Endothelial cell of umbilical vein (primary cell): ENCODE results near the gene PGGHG. TPM values are rescaled to one million over a fixed set of nuclear protein-coding genes. Genes with fewer than 3 reads are reported as not detected.
"Not testable (repeated sequence)": the region's sequence is repeated elsewhere in the genome, so short reads cannot be mapped to it uniquely, and the experiment has no call there.

Experiments used
- BruUV-seq: library from RNA; stranded (reverse); fragments of 400-500 nt; replicated peaks from 2 replicates; lab custom pipeline; 2021; lab: Mats Ljungman, UMichigan
- CTCF ChIA-PET: fragments of 300-600, 350-600 bp; sonication (Branson Sonifier 250); formaldehyde crosslinking; loops from one replicate; lab custom pipeline; 2021; ENCODE audit warnings: antibody characterized with exemption, inconsistent platforms; lab: Charles Lee
- POLR2A ChIA-PET: fragments of 300-600, 350-600 bp; sonication (Branson Sonifier 250); formaldehyde crosslinking; loops from one replicate; lab custom pipeline; 2021; ENCODE audit warnings: antibody characterized with exemption, inconsistent platforms; lab: Charles Lee
- DNase-seq: peaks from one replicate; pipeline ENCODE4 v3.0.0-alpha.2; 2011; ENCODE audit warnings: low read depth, low spot score
- FAIRE-seq: peaks from 2 replicates; lab custom pipeline; 2011; peaks lifted over from hg19 to GRCh38; lab: Jason Lieb, UNC
- H2AFZ ChIP-seq: 2 replicates; pipeline ENCODE4 v1.6.0; 2012; ENCODE audit warnings: low read depth, low read length, control low read depth, inconsistent platforms
- H3K27ac ChIP-seq: 2 replicates; pipeline ENCODE4 v1.5.1; 2011; ENCODE audit warnings: low read depth, mild to moderate bottlenecking, control low read depth, low read length, moderate library complexity; ENCODE audit not compliant: insufficient read depth
- H3K27me3 ChIP-seq, 2 experiments: 2 replicates each; pipeline versions ENCODE4 v1.6.0 to v1.6.1; 2011; ENCODE audit warnings: low read length in 2 of 2, mixed read lengths in 1 of 2; ENCODE audit not compliant: control insufficient read depth in 2 of 2, insufficient read depth in 2 of 2
- H3K36me3 ChIP-seq, 2 experiments: 2 replicates in 1 of 2; 3 replicates in 1 of 2; pipeline ENCODE4 v1.5.1; 2011; ENCODE audit warnings: low read length in 2 of 2, mild to moderate bottlenecking in 1 of 2, moderate library complexity in 1 of 2; ENCODE audit not compliant: control insufficient read depth in 2 of 2, insufficient read depth in 2 of 2; ENCODE audit errors: extremely low read depth in 1 of 2
- H3K4me1 ChIP-seq: 3 replicates; pipeline ENCODE4 v1.5.1; 2011; ENCODE audit warnings: mild to moderate bottlenecking, low read length; ENCODE audit not compliant: control insufficient read depth, insufficient read depth; ENCODE audit errors: extremely low read depth
- H3K4me2 ChIP-seq: 2 replicates; pipeline ENCODE4 v1.6.1; 2011; ENCODE audit warnings: low read length, control low read depth, mixed read lengths; ENCODE audit not compliant: insufficient read depth
- H3K4me3 ChIP-seq, 3 experiments: fragments of 200-600 bp in 1 of 3; sonication (generic), shearing (Covaris generic) in 1 of 3; replicated peaks in 1 of 3; 2 replicates each; pipeline ENCODE4 v1.5.1; 2011 to 2016; ENCODE audit warnings: control low read depth in 3 of 3, low read length in 3 of 3, mild to moderate bottlenecking in 2 of 3, inconsistent platforms in 1 of 3, low read depth in 1 of 3, moderate library complexity in 1 of 3; ENCODE audit not compliant: insufficient read depth in 1 of 3
- H3K79me2 ChIP-seq: 2 replicates; pipeline ENCODE4 v1.6.0; 2012; ENCODE audit warnings: low read length, inconsistent platforms; ENCODE audit not compliant: control insufficient read depth, insufficient read depth
- H3K9ac ChIP-seq: replicated peaks from 2 replicates; pipeline ENCODE3; 2011; ENCODE audit warnings: low read length, control low read depth; ENCODE audit not compliant: insufficient read depth; ENCODE audit errors: extremely low read depth
- H3K9me1 ChIP-seq: replicated peaks from 3 replicates; pipeline ENCODE4 v1.6.0; 2011; ENCODE audit warnings: mild to moderate bottlenecking, low read length; ENCODE audit not compliant: control insufficient read depth, insufficient read depth; ENCODE audit errors: extremely low read depth
- H3K9me3 ChIP-seq: replicated peaks from 2 replicates; pipeline ENCODE4 v1.5.1; 2012; ENCODE audit warnings: low read length, inconsistent platforms; ENCODE audit not compliant: control insufficient read depth, insufficient read depth
- H4K20me1 ChIP-seq: replicated peaks from 2 replicates; pipeline ENCODE3; 2011; ENCODE audit warnings: mild to moderate bottlenecking, low read length; ENCODE audit not compliant: control insufficient read depth, insufficient read depth; ENCODE audit errors: extremely low read depth
- CTCF ChIP-seq, 2 donors: IDR thresholded peaks; 1 replicate in 1 of 2; 2 replicates in 1 of 2; pipeline ENCODE4 v1.5.1; 2011; ENCODE audit warnings: low read length in 2 of 2, mild to moderate bottlenecking in 2 of 2, moderate library complexity in 2 of 2, control low read depth in 1 of 2, inconsistent platforms in 1 of 2, low read depth in 1 of 2; ENCODE audit not compliant: insufficient read depth in 1 of 2; ENCODE audit errors: extremely low read depth in 1 of 2
- EZH2 ChIP-seq: IDR thresholded peaks from 2 replicates; pipeline ENCODE4 v1.6.1; 2012; ENCODE audit warnings: borderline replicate concordance, low read depth, mild to moderate bottlenecking, moderate library complexity, low read length, inconsistent platforms; ENCODE audit not compliant: severe bottlenecking
- FOS ChIP-seq: IDR thresholded peaks from 2 replicates; pipeline ENCODE4 v1.6.1; 2011; ENCODE audit warnings: mild to moderate bottlenecking, low read length, moderate library complexity, borderline replicate concordance; ENCODE audit not compliant: insufficient read depth
- GATA2 ChIP-seq: IDR thresholded peaks from 2 replicates; pipeline ENCODE4 v1.7.0; 2011; ENCODE audit warnings: low read depth, mild to moderate bottlenecking, moderate library complexity, mixed read lengths, low read length; ENCODE audit not compliant: insufficient read length, insufficient read depth
- JUN ChIP-seq: IDR thresholded peaks from 2 replicates; pipeline ENCODE4 v1.6.1; 2011; ENCODE audit warnings: borderline replicate concordance, low read depth; ENCODE audit not compliant: insufficient read length, insufficient read depth
- MAX ChIP-seq: IDR thresholded peaks from 2 replicates; pipeline ENCODE4 v1.6.1; 2011; ENCODE audit not compliant: insufficient read depth, insufficient read length
- MYC ChIP-seq: IDR thresholded peaks from one replicate; pipeline ENCODE4 v1.6.1; 2011; ENCODE audit warnings: mild to moderate bottlenecking, low read depth, low read length
- POLR2A ChIP-seq: IDR thresholded peaks from 2 replicates; pipeline ENCODE4 v1.6.1; 2012; ENCODE audit warnings: low read depth, mild to moderate bottlenecking, control low read depth, low read length
- POLR2AphosphoS5 ChIP-seq: IDR thresholded peaks from 2 replicates; pipeline ENCODE4 v1.6.1; 2012; ENCODE audit warnings: low read depth, mild to moderate bottlenecking, control low read depth, low read length, moderate library complexity; ENCODE audit not compliant: insufficient read depth
- dilution Hi-C: fragments of 300-500 bp; cut with MboI; formaldehyde crosslinking; loops from one replicate; pipeline ENCODE4 v1.15.0; 2019; ENCODE audit warnings: low sequenced_read_pairs; ENCODE audit not compliant: extremely low pct_ligation_motif_present
- intact Hi-C: fragments of 100-400 bp; cut with micrococcal nuclease; formaldehyde crosslinking; loops from one replicate; pipeline ENCODE4 v1.10.0; 2022
- polyA plus RNA-seq, 4 experiments: library from polyadenylated mRNA; depleted of rRNA in 3 of 4; stranded (reverse) in 3 of 4; unstranded in 1 of 4; fragments of >200 nt; gene quantifications; 2 replicates each; pipeline versions ENCODE4 v1.2.1 to v1.2.3, GENCODE V29; 2011 to 2012; ENCODE audit warnings: missing spikeins in 1 of 4
- total RNA-seq: library from RNA; stranded (reverse); gene quantifications from 2 replicates; pipeline ENCODE4 v1.2.3, GENCODE V29; 2021

PGGHG gene
- total and polyA plus RNA-seq, 2 donors (not counting 3 experiments of a cell fraction or from before 2014, with no cell fraction given) = 31.6 to 42.4 TPM

- ChIA-PET CTCF (interaction anchor here (0.9 kb wide), 1 partner anchor 27 kb away, joined by 4 read pairs; no protein-coding TSS in a partner anchor), POLR2A (interaction anchor here (1.0 kb wide), 1 partner anchor 27 kb away, joined by 3 read pairs; no protein-coding TSS in a partner anchor)
- Histone ChIP-seq H3K4me2 (no peak overlapping the region), H4K20me1 (no peaks in the 10 kb centered on the region), H3K27me3 (no peaks in the 10 kb centered on the region), H3K36me3 (no peaks in the 10 kb centered on the region), H2AFZ (no peak overlapping the region), H3K4me1 (peaks cover 15% of the 10 kb centered on the region), H3K9ac (no peak overlapping the region), H3K27ac (no peak overlapping the region), H3K79me2 (no peaks in the 10 kb centered on the region), H3K9me1 (no peaks in the 10 kb centered on the region), H3K9me3 (no peaks in the 10 kb centered on the region), H3K4me3 (no peak overlapping the region)
- intact Hi-C loops = no loop called here
- no TSS peak for BruUV-seq
- DNase-seq (no peak), FAIRE-seq (no peak)
- dilution Hi-C loops = no loop called here
- TF ChIP-seq GATA2 (no peak), EZH2 (no peak), POLR2A (no peak), MYC (no peak), POLR2AphosphoS5 (no peak), FOS (no peak), MAX (no peak), JUN (no peak), CTCF (IDR thresholded peaks at IDR 0.05; ENCODE audit: extremely low read depth in 1 of 2, insufficient read depth in 1 of 2, low read depth in 1 of 2, low read length in 2 of 2) (no peak)
These were observed 39.1 kb downstream of the PGGHG start for GRCh38 chr11:328012-328411.

GRCh38 chr11:328516-329100 lies 39.7 kb downstream of the PGGHG start:
- H3K4me2 ChIP-seq, H3K9me3 ChIP-seq, H3K27ac ChIP-seq, BruUV-seq, H3K79me2 ChIP-seq, DNase-seq, H3K9me1 ChIP-seq, H3K4me3 ChIP-seq, H3K36me3 ChIP-seq, H3K27me3 ChIP-seq, FAIRE-seq, H2AFZ ChIP-seq, H4K20me1 ChIP-seq, H3K9ac ChIP-seq, dilution Hi-C loops, POLR2A ChIA-PET, intact Hi-C loops: not testable (repeated sequence)
- H3K4me1 ChIP-seq = peaks cover 15% of the 10 kb centered on the region
- CTCF ChIA-PET = interaction anchor here (1.6 kb wide), 1 partner anchor 12 kb away, joined by 3 read pairs; no protein-coding TSS in a partner anchor
